Nephron progenitor cell (in vitro differentiated cells): ENCODE results near the gene NAIF1.
A peak's percentile ranks its signal among the peaks of the same experiment; 100 is the strongest.

Experiments used
- DNase-seq: peaks from one replicate; pipeline ENCODE4 v3.0.0; 2021
- H3K27ac Mint-ChIP-seq: 2 replicates; pipeline ENCODE4 v1.8.0; 2021; ENCODE audit warnings: mild to moderate bottlenecking, moderate library complexity, mixed read lengths
- H3K27me3 Mint-ChIP-seq: 2 replicates; pipeline ENCODE4 v1.8.0; 2021; ENCODE audit warnings: mild to moderate bottlenecking, low read depth, mixed read lengths; ENCODE audit not compliant: poor library complexity
- H3K36me3 Mint-ChIP-seq: 2 replicates; pipeline ENCODE4 v1.8.0; 2021; ENCODE audit warnings: low read depth, mixed read lengths
- H3K4me1 Mint-ChIP-seq: 2 replicates; pipeline ENCODE4 v1.8.0; 2021; ENCODE audit warnings: mixed read lengths
- H3K4me3 Mint-ChIP-seq: 2 replicates; pipeline ENCODE4 v1.8.0; 2021; ENCODE audit warnings: mild to moderate bottlenecking, moderate library complexity, mixed read lengths
- H3K9me3 Mint-ChIP-seq: 2 replicates; pipeline ENCODE4 v1.8.0; 2021; ENCODE audit warnings: mild to moderate bottlenecking, moderate library complexity, mixed read lengths
- TF ChIP-seq, protein P1 (sequence below): fragments of 200-600 bp; sonication (generic); IDR thresholded peaks from 2 replicates; pipeline ENCODE4 v1.5.0; 2021; ENCODE audit warnings: antibody characterized with exemption

Gene NAIF1

GRCh38 chr9:128102861-128103588, 35.9 kb upstream of the NAIF1 start:
- peak; percentile 58 for DNase-seq
- no peaks in the 10 kb centered on the region for H3K9me3 Mint-ChIP-seq
- peak overlapping the region; percentile 82 for H3K27ac Mint-ChIP-seq
- H3K27me3 Mint-ChIP-seq: no peaks in the 10 kb centered on the region
- TF ChIP-seq, protein P1, sequence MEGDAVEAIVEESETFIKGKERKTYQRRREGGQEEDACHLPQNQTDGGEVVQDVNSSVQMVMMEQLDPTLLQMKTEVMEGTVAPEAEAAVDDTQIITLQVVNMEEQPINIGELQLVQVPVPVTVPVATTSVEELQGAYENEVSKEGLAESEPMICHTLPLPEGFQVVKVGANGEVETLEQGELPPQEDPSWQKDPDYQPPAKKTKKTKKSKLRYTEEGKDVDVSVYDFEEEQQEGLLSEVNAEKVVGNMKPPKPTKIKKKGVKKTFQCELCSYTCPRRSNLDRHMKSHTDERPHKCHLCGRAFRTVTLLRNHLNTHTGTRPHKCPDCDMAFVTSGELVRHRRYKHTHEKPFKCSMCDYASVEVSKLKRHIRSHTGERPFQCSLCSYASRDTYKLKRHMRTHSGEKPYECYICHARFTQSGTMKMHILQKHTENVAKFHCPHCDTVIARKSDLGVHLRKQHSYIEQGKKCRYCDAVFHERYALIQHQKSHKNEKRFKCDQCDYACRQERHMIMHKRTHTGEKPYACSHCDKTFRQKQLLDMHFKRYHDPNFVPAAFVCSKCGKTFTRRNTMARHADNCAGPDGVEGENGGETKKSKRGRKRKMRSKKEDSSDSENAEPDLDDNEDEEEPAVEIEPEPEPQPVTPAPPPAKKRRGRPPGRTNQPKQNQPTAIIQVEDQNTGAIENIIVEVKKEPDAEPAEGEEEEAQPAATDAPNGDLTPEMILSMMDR: no peak
- peaks cover 15% of the 10 kb centered on the region for H3K36me3 Mint-ChIP-seq
- H3K4me1 Mint-ChIP-seq: peaks cover 69% of the 10 kb centered on the region
- H3K4me3 Mint-ChIP-seq: peak overlapping the region; percentile 42

DNA sequence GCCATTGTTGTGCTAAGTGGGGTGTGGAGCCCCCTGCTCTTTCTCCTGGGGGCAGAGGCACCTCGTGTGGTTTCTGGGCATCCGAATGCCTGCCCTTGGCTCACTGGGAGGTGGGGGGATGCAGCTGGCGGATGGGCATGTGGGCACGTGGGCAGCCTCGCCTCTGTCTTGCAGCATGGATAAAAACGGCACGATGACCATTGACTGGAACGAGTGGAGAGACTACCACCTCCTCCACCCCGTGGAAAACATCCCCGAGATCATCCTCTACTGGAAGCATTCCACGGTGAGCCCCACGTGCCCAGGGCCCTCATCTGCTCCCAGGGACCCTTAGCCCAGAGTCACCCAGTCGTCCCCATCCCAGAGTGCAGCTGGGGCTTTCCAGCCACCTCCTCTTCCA, 35.1 kb upstream of the NAIF1 start:
- H3K36me3 Mint-ChIP-seq: peaks cover 10% of the 10 kb centered on the region
- peak overlapping the region; percentile 49 for H3K4me3 Mint-ChIP-seq
- peak overlapping the region; percentile 82 for H3K27ac Mint-ChIP-seq
- TF ChIP-seq, protein P1: no peak
- H3K27me3 Mint-ChIP-seq: no peaks in the 10 kb centered on the region
- peaks cover 72% of the 10 kb centered on the region for H3K4me1 Mint-ChIP-seq
- no peaks in the 10 kb centered on the region for H3K9me3 Mint-ChIP-seq
- DNase-seq: no peak

- H3K36me3 Mint-ChIP-seq: peaks cover 10% of the 10 kb centered on the region
- no peaks in the 10 kb centered on the region for H3K9me3 Mint-ChIP-seq
- TF ChIP-seq, protein P1: no peak
- DNase-seq: no peak
- peak overlapping the region; percentile 80 for H3K27ac Mint-ChIP-seq
- peak overlapping the region; percentile 49 for H3K4me3 Mint-ChIP-seq
- peaks cover 78% of the 10 kb centered on the region for H3K4me1 Mint-ChIP-seq
- no peaks in the 10 kb centered on the region for H3K27me3 Mint-ChIP-seq
Measured at GRCh38 chr9:128101690-128102089, 34.6 kb upstream of the NAIF1 start.

DNA sequence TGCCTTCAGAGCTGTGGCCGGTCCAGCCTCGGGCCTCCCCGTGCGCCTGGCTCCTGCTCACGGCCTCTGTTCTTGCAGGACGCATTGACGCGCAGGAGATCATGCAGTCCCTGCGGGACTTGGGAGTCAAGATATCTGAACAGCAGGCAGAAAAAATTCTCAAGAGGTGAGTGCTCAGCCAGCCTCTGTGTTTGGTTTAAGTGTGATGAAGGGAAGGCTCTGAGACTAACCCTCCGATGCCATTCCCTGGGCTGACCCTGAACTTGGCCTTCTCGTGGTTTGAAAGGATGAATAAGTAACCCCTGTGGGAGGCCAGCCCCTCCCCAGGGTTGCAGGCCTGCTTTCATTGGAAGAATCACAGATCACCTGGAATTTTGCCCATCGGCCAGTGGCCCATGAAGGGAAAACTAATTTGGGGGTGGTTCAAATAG, 34.1 kb upstream of the NAIF1 start:
- DNase-seq: no peak
- TF ChIP-seq, protein P1: no peak
- Mint-ChIP-seq H3K27me3 (no peaks in the 10 kb centered on the region), H3K4me3 (peak overlapping the region; percentile 23), H3K4me1 (peaks cover 82% of the 10 kb centered on the region), H3K9me3 (no peaks in the 10 kb centered on the region), H3K27ac (no peak overlapping the region), H3K36me3 (peaks cover 10% of the 10 kb centered on the region)

DNA sequence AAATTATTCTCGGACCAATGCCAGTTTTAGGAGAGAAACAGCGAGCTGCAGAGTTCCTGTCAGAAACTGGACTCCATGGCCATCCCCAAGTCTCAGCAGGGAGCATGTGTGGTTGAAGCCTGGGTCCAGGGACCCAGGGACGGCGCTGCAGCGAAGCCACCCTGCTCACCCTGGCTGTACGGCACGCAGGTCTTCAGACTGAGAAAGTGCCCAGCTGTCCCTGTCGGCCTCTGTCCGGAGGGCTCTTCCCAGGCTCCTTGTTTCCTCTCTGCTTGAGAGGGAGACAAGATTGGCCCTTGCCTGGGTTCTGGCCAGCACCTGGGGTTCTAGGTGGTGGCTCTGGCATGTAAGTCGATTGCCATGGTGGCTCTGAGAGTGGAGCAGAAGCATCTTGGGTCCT, 33.5 kb upstream of the NAIF1 start:
- Mint-ChIP-seq H3K4me3 (no peak overlapping the region), H3K27ac (no peak overlapping the region), H3K4me1 (peaks cover 82% of the 10 kb centered on the region), H3K27me3 (no peaks in the 10 kb centered on the region), H3K9me3 (no peaks in the 10 kb centered on the region), H3K36me3 (peaks cover 10% of the 10 kb centered on the region)
- TF ChIP-seq, protein P1: no peak
- DNase-seq: no peak

DNA sequence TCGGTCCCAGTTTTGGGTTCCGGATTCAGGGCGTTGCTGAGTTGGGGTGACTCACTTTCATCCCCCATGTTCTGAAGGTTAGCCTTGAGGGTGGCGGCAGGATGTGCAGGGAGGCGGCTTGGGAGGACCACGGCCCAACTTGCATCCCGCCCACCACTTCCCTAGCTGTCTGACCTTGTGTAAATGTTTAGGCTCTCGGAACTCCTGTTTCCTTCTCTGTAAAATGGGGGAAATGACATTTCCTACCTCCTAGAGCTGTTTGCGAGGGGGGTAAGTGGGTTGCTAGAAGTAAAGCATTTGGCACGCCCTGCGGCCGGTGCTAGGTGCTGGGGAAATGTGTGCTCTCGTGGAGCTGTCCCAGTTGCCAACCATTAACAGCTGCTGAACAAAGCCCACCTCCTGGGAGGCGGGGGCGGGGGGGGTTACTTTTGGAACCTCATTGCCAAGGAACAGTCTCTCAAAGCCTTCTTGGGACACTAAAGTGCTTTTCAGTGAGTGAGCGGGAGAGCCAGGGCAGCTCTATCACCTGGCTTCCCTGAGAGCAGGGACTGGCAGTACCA, 32.9 kb upstream of the NAIF1 start:
- DNase-seq: no peak
- Mint-ChIP-seq H3K27ac (no peak overlapping the region), H3K9me3 (no peaks in the 10 kb centered on the region), H3K27me3 (no peaks in the 10 kb centered on the region), H3K36me3 (peaks cover 10% of the 10 kb centered on the region), H3K4me1 (peaks cover 88% of the 10 kb centered on the region), H3K4me3 (peak overlapping the region; percentile 30)
- TF ChIP-seq, protein P1: no peak
